ENCODE measurements around the gene POLN. TPM values are rescaled to one million over a fixed set of nuclear protein-coding genes. Genes with fewer than 3 reads are reported as not detected.

The POLN gene
- total RNA-seq, 1 experiment from 2014 or later = 0.26 TPM

DNA sequence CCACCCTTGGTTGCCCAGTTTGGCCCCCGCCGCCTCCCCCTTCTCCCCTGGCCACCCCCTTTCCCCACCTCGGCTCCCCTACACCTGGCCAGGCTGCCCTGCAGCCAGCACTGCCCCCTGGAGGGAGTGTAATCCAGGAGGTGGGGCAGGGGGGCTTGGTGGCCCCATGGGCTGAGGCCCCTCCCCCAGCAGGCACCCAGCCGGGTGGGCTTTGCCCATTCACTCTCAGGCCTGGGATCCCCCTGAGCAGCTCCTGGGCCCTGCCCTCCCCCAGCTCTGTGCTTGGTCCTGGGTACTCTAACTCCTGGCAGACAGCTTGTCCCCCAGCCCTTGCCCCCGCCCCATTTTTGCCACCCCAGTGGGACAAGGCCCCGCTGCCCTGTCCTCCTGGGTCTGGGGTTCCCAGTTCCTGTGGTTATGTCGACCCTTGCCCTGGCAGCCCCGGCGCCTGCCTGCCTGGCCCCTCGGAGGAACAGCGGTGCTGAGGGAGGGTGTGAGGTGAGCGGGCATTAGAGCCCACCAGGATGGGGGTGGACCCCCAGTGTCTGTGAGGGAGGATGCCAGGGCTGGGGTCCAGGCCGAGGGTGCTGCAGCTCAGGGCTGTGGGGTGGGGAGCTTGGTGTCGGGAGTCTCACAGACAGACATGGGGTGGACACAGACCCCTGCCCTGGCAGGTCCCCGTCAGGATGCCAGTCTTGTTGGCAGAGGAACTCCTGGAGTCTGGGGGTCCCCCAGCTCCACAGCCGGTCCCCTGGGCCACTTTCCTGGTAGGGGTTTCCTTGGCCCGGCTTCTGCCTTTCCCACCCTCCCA, 172.6 kb downstream of the POLN start:
- H3F3A ChIP-seq (ENCODE audit: low read length, unreplicated experiment) = no peaks in the 10 kb centered on the region
- no peak overlapping the region for H2AFZ ChIP-seq (ENCODE audit: low read length)
- no peaks in the 10 kb centered on the region for H3K4me1 ChIP-seq (ENCODE audit: insufficient read depth, low read length)
- no peaks in the 10 kb centered on the region for H3K79me2 ChIP-seq (ENCODE audit: low read length)
- TF ChIP-seq, protein P1, sequence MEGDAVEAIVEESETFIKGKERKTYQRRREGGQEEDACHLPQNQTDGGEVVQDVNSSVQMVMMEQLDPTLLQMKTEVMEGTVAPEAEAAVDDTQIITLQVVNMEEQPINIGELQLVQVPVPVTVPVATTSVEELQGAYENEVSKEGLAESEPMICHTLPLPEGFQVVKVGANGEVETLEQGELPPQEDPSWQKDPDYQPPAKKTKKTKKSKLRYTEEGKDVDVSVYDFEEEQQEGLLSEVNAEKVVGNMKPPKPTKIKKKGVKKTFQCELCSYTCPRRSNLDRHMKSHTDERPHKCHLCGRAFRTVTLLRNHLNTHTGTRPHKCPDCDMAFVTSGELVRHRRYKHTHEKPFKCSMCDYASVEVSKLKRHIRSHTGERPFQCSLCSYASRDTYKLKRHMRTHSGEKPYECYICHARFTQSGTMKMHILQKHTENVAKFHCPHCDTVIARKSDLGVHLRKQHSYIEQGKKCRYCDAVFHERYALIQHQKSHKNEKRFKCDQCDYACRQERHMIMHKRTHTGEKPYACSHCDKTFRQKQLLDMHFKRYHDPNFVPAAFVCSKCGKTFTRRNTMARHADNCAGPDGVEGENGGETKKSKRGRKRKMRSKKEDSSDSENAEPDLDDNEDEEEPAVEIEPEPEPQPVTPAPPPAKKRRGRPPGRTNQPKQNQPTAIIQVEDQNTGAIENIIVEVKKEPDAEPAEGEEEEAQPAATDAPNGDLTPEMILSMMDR (conservative IDR thresholded peaks at IDR 0.05; ENCODE audit: low read depth, low read length) = no peak
- TF ChIP-seq EZH2phosphoT487 (IDR thresholded peaks at IDR 0.05; ENCODE audit: borderline replicate concordance, low read length) (no peak), EZH2 (IDR thresholded peaks at IDR 0.05; ENCODE audit: low read length, unreplicated experiment) (no peak)
- H3K9me3 ChIP-seq (ENCODE audit: low read length) = no peaks in the 10 kb centered on the region
- CTCF ChIA-PET = no interaction called here
- no peak overlapping the region for H3K27ac ChIP-seq (ENCODE audit: low read length)
- H3K36me3 ChIP-seq (ENCODE audit: low read depth, low read length) = no peaks in the 10 kb centered on the region
- H4K20me1 ChIP-seq (ENCODE audit: low read length) = no peaks in the 10 kb centered on the region
- H3K4me3 ChIP-seq (ENCODE audit: low read length) = no peak overlapping the region
- H3K9ac ChIP-seq (ENCODE audit: low read length) = no peak overlapping the region
- POLR2A ChIA-PET (ENCODE audit: unreplicated experiment) = no interaction called here
- intact Hi-C loops (cut with micrococcal nuclease) = no loop called here
- H3K4me2 ChIP-seq (ENCODE audit: low read length) = no peak overlapping the region
- H3K27me3 ChIP-seq (ENCODE audit: low read length) = no peaks in the 10 kb centered on the region
- ATAC-seq (no peak), DNase-seq (no peak)
- no peaks in the 10 kb centered on the region for H3K9me2 ChIP-seq (replicated peaks; ENCODE audit: low read length)
- BruUV-seq (replicated peaks) = no TSS peak

DNA sequence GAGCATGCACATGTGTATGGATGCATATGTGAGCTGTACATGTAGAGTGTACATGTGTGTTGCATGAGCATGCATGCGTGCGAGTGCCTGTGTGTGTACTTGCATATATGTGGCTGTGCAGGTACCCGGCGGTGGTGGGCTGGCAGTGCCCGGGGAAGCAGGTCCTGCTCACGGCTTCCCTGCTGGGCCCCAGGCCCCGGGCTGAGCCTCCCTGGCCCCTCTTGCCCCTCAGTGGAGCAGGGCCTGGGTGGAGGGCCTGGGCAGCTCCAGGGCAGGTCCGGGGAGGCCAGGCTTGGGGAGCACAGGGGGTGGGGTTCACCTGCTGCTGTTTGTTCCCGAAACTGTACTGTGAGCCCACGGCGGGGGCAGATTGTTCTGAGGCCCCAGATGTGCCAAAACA, 173.4 kb downstream of the POLN start:
- no TSS peak for BruUV-seq (replicated peaks)
- TF ChIP-seq EZH2phosphoT487 (IDR thresholded peaks at IDR 0.05; ENCODE audit: borderline replicate concordance, low read length) (no peak), EZH2 (IDR thresholded peaks at IDR 0.05; ENCODE audit: low read length, unreplicated experiment) (no peak)
- TF ChIP-seq, protein P1 (conservative IDR thresholded peaks at IDR 0.05; ENCODE audit: low read depth, low read length) = no peak
- POLR2A ChIA-PET (ENCODE audit: unreplicated experiment) = no interaction called here
- Histone ChIP-seq H3K9me2 (replicated peaks; ENCODE audit: low read length) (no peaks in the 10 kb centered on the region), H3F3A (ENCODE audit: low read length, unreplicated experiment) (no peaks in the 10 kb centered on the region), H3K27ac (ENCODE audit: low read length) (no peak overlapping the region), H3K4me1 (ENCODE audit: insufficient read depth, low read length) (no peaks in the 10 kb centered on the region), H3K9me3 (ENCODE audit: low read length) (no peaks in the 10 kb centered on the region), H2AFZ (ENCODE audit: low read length) (no peak overlapping the region), H4K20me1 (ENCODE audit: low read length) (no peaks in the 10 kb centered on the region), H3K9ac (ENCODE audit: low read length) (no peak overlapping the region), H3K4me3 (ENCODE audit: low read length) (no peak overlapping the region), H3K79me2 (ENCODE audit: low read length) (no peaks in the 10 kb centered on the region), H3K27me3 (ENCODE audit: low read length) (no peaks in the 10 kb centered on the region), H3K4me2 (ENCODE audit: low read length) (no peak overlapping the region), H3K36me3 (ENCODE audit: low read depth, low read length) (no peaks in the 10 kb centered on the region)
- DNase-seq (no peak), ATAC-seq (no peak)
- CTCF ChIA-PET = no interaction called here
- intact Hi-C loops (cut with micrococcal nuclease) = no loop called here

DNA sequence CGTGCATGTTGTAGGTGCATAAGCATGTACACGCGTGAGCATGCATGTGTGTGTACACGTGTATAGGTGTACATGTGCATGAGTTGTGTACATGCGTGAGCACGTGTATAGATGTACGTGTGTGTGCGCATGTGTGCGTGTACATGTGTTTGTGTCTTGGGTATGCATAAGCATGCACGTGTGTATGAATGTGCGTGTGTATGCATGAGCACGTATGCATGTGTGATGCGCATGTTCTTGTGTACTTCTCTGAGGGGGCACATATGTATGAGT, 173.8 kb downstream of the POLN start:
- POLR2A ChIA-PET (ENCODE audit: unreplicated experiment) = no interaction called here
- no peaks in the 10 kb centered on the region for H3K9me2 ChIP-seq (replicated peaks; ENCODE audit: low read length)
- CTCF ChIA-PET = no interaction called here
- no peak overlapping the region for H3K4me2 ChIP-seq (ENCODE audit: low read length)
- H3K9me3 ChIP-seq (ENCODE audit: low read length) = no peaks in the 10 kb centered on the region
- H2AFZ ChIP-seq (ENCODE audit: low read length) = no peak overlapping the region
- TF ChIP-seq, protein P1 (conservative IDR thresholded peaks at IDR 0.05; ENCODE audit: low read depth, low read length) = no peak
- TF ChIP-seq EZH2phosphoT487 (IDR thresholded peaks at IDR 0.05; ENCODE audit: borderline replicate concordance, low read length) (no peak), EZH2 (IDR thresholded peaks at IDR 0.05; ENCODE audit: low read length, unreplicated experiment) (no peak)
- H3F3A ChIP-seq (ENCODE audit: low read length, unreplicated experiment) = no peaks in the 10 kb centered on the region
- no peak for DNase-seq
- no TSS peak for BruUV-seq (replicated peaks)
- no peak for ATAC-seq
- no peak overlapping the region for H3K4me3 ChIP-seq (ENCODE audit: low read length)
- H3K4me1 ChIP-seq (ENCODE audit: insufficient read depth, low read length) = no peaks in the 10 kb centered on the region
- H3K27ac ChIP-seq (ENCODE audit: low read length) = no peak overlapping the region
- no peaks in the 10 kb centered on the region for H3K36me3 ChIP-seq (ENCODE audit: low read depth, low read length)
- H3K9ac ChIP-seq (ENCODE audit: low read length) = no peak overlapping the region
- no peaks in the 10 kb centered on the region for H3K27me3 ChIP-seq (ENCODE audit: low read length)
- no peaks in the 10 kb centered on the region for H3K79me2 ChIP-seq (ENCODE audit: low read length)
- intact Hi-C loops (cut with micrococcal nuclease) = no loop called here
- H4K20me1 ChIP-seq (ENCODE audit: low read length) = no peaks in the 10 kb centered on the region

Measured in PC-3 (cell line).